ENCODE measurements around the gene OR13F1.

- TF ChIP-seq, protein P1, sequence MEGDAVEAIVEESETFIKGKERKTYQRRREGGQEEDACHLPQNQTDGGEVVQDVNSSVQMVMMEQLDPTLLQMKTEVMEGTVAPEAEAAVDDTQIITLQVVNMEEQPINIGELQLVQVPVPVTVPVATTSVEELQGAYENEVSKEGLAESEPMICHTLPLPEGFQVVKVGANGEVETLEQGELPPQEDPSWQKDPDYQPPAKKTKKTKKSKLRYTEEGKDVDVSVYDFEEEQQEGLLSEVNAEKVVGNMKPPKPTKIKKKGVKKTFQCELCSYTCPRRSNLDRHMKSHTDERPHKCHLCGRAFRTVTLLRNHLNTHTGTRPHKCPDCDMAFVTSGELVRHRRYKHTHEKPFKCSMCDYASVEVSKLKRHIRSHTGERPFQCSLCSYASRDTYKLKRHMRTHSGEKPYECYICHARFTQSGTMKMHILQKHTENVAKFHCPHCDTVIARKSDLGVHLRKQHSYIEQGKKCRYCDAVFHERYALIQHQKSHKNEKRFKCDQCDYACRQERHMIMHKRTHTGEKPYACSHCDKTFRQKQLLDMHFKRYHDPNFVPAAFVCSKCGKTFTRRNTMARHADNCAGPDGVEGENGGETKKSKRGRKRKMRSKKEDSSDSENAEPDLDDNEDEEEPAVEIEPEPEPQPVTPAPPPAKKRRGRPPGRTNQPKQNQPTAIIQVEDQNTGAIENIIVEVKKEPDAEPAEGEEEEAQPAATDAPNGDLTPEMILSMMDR (IDR thresholded peaks at IDR 0.05) = no peak
- TF ChIP-seq POLR2A (IDR thresholded peaks at IDR 0.05) = no peak
These were observed 21.0 kb upstream of the OR13F1 start for GRCh38 chr9:104482921-104483570.

All from prostate gland (tissue), 2 donors.